Retinal pigment epithelial cell (primary cell): ENCODE data around the gene NAGLU.

Source experiments
- DNase-seq: peaks from one replicate; pipeline ENCODE4 v3.0.0-alpha.2; 2010; ENCODE audit warnings: low read depth
- H3K4me3 ChIP-seq: 2 replicates; pipeline ENCODE4 v1.5.1; 2011; ENCODE audit warnings: mild to moderate bottlenecking, low read length, control low read depth, moderate library complexity
- CTCF ChIP-seq: conservative IDR thresholded peaks from 2 replicates; pipeline ENCODE4 v1.5.1; 2011; ENCODE audit warnings: low read depth, low read length, control low read depth, inconsistent platforms

The NAGLU gene

GRCh38 chr17:42514279-42514678, 21.8 kb upstream of the NAGLU start:
- H3K4me3 ChIP-seq, result no peak overlapping the region
- DNase-seq, result no peak
- TF ChIP-seq CTCF, result no peak

- H3K4me3 ChIP-seq, result no peak overlapping the region
- no peak for TF ChIP-seq CTCF
- no peak for DNase-seq
These were observed 21.2 kb upstream of the NAGLU start for GRCh38 chr17:42514867-42515266.

GRCh38 chr17:42517516-42517915, 18.5 kb upstream of the NAGLU start:
- DNase-seq, result no peak
- peak; percentile 89 for TF ChIP-seq CTCF
- H3K4me3 ChIP-seq, result no peak overlapping the region

GRCh38 chr17:42518046-42518754, 17.8 kb upstream of the NAGLU start:
- DNase-seq, result peak; percentile 76
- H3K4me3 ChIP-seq, result no peak overlapping the region
- TF ChIP-seq CTCF, result no peak

- no peak for DNase-seq
- no peak for TF ChIP-seq CTCF
- no peak overlapping the region for H3K4me3 ChIP-seq
These were observed 17.1 kb upstream of the NAGLU start for GRCh38 chr17:42518755-42519545.

- no peak overlapping the region for H3K4me3 ChIP-seq
- DNase-seq, result peak; percentile 96
These were observed 16.2 kb upstream of the NAGLU start for GRCh38 chr17:42519546-42520491.

More at GRCh38 chr17:42519546-42520491, 16.2 kb upstream of the NAGLU start:
- TF ChIP-seq CTCF, result no peak
